ENCODE results near the gene ALG11. TPM values are rescaled to one million over a fixed set of nuclear protein-coding genes. Genes with fewer than 3 reads are reported as not detected.

ALG11 gene
- total and polyA plus RNA-seq, 2 experiments from 2014 or later: 36.9 to 40.1 TPM

DNA sequence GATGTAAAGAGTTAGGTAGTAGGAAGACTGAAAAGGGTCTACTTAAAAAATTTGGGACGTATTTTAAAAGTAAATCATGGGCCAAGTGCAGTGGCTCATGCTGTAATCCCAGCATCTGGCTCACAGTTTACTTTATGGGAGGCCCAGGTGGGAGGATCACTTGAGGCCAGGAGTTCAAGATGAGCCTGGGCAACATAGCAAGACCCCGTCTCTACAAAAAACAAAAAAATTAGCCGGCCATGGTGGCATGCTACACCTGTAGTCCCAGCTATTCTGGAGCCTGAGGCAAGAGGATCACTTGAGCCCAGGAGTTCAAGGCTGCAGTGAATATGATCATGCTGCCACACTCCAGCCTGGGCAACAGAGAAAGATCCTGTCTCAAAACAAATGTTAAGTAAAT, 35.3 kb downstream of the ALG11 start:
- Histone ChIP-seq H3K4me2 (no peak overlapping the region), H3K4me3 (no peak overlapping the region), H3K27me3 (ENCODE audit: insufficient read depth) (no peaks in the 10 kb centered on the region), H3K36me3 (ENCODE audit: insufficient read depth) (no peaks in the 10 kb centered on the region), H4K20me1 (replicated peaks; ENCODE audit: insufficient read depth) (no peaks in the 10 kb centered on the region), H3K79me2 (replicated peaks; ENCODE audit: insufficient read depth) (no peaks in the 10 kb centered on the region), H3K4me1 (ENCODE audit: insufficient read depth) (peaks cover 11% of the 10 kb centered on the region; the same call in 1 of the 2 replicates), H2AFZ (no peak overlapping the region), H3F3A (replicated peaks; ENCODE audit: low read depth) (no peaks in the 10 kb centered on the region), H3K9me2 (ENCODE audit: insufficient read depth) (peaks cover 5% of the 10 kb centered on the region; the same call in 1 of the 2 replicates), H3K27ac (ENCODE audit: low read depth) (no peak overlapping the region)
- no peaks in the 10 kb centered on the region for H3K9me3 Mint-ChIP-seq
- no peak for TF ChIP-seq CREB1 (CRISPR knock-in tag; IDR thresholded peaks at IDR 0.05; ENCODE audit: low read depth)
- H3K4me1 Mint-ChIP-seq: peaks cover 14% of the 10 kb centered on the region
- peaks cover 1% of the 10 kb centered on the region for H3K27me3 Mint-ChIP-seq (ENCODE audit: insufficient read depth, low read depth, poor library complexity)
- no peak overlapping the region for H3K27ac Mint-ChIP-seq
- no peak for ATAC-seq
- no peak overlapping the region for H3K4me3 Mint-ChIP-seq
- DNase-seq (ENCODE audit: low spot score): no peak
- no peaks in the 10 kb centered on the region for H3K36me3 Mint-ChIP-seq (ENCODE audit: low read depth)

DNA sequence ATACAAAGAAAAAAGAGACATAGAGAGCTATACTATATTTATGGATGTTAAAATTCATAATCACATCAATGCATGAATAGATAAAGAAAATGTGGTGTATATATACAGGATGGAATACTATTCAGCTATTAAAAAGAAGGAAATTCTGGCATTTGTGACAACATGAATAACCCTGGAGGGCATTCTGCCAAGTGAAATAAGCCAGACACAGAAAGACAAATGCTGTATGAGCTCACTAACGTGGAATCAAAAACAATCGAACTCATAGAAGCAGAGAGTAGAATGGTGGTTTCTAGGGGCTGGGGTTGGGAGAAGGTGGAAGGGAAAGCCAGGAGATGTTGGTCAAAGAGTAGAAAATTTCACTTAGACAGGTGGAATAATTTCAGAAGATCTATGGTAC, 36.3 kb downstream of the ALG11 start:
- H3K4me2 ChIP-seq: no peak overlapping the region
- H3K4me3 ChIP-seq: no peak overlapping the region
- Mint-ChIP-seq H3K4me3 (no peak overlapping the region), H3K27me3 (ENCODE audit: insufficient read depth, low read depth, poor library complexity) (peaks cover 1% of the 10 kb centered on the region), H3K4me1 (peaks cover 16% of the 10 kb centered on the region), H3K9me3 (no peaks in the 10 kb centered on the region), H3K27ac (no peak overlapping the region), H3K36me3 (ENCODE audit: low read depth) (no peaks in the 10 kb centered on the region)
- no peak for TF ChIP-seq JUNB (IDR thresholded peaks at IDR 0.05; ENCODE audit: unreplicated experiment)
- TF ChIP-seq NANOG (IDR thresholded peaks at IDR 0.05; ENCODE audit: borderline replicate concordance): no peak
- TF ChIP-seq EZH2phosphoT487 (IDR thresholded peaks at IDR 0.05; ENCODE audit: unreplicated experiment): no peak
- TF ChIP-seq ZNF462 (CRISPR knock-in tag; IDR thresholded peaks at IDR 0.05): no peak
- peaks cover 14% of the 10 kb centered on the region; the same call in 1 of the 2 replicates for H3K4me1 ChIP-seq (ENCODE audit: insufficient read depth)
- no peak overlapping the region for H2AFZ ChIP-seq
- peaks cover 5% of the 10 kb centered on the region; the same call in 1 of the 2 replicates for H3K9me2 ChIP-seq (ENCODE audit: insufficient read depth)
- no peaks in the 10 kb centered on the region for H3K36me3 ChIP-seq (ENCODE audit: insufficient read depth)
- H4K20me1 ChIP-seq (replicated peaks; ENCODE audit: insufficient read depth): no peaks in the 10 kb centered on the region
- DNase-seq (ENCODE audit: low spot score): no peak
- ATAC-seq: no peak
- H3K27me3 ChIP-seq (ENCODE audit: insufficient read depth): no peaks in the 10 kb centered on the region
- H3F3A ChIP-seq (replicated peaks; ENCODE audit: low read depth): no peaks in the 10 kb centered on the region
- H3K79me2 ChIP-seq (replicated peaks; ENCODE audit: insufficient read depth): no peaks in the 10 kb centered on the region
- H3K27ac ChIP-seq (ENCODE audit: low read depth): no peak overlapping the region
